CD4-positive, alpha-beta T cell treated with Interleukin-1 beta for 1 hour (primary cell): Measurements from ENCODE around the gene RPS6KB1.
"Not testable (repeated sequence)": the region's sequence is repeated elsewhere in the genome, so short reads cannot be mapped to it uniquely, and the experiment has no call there.

Source experiments
- DNase-seq, 2 donors: peaks; one replicate each; pipeline ENCODE4 v3.0.0-alpha.2; 2020 to 2022

RPS6KB1 gene

GRCh38 chr17:59946433-59946832 is 53.5 kb downstream of the RPS6KB1 start:
- DNase-seq, result not testable (repeated sequence)

- DNase-seq, result not testable (repeated sequence)
Observed at GRCh38 chr17:59947310-59947709, 54.4 kb downstream of the RPS6KB1 start.

GRCh38 chr17:59950049-59950448 is 57.1 kb downstream of the RPS6KB1 start:
- no peak for DNase-seq

- no peak for DNase-seq
Observed at GRCh38 chr17:59954856-59955255, 61.9 kb downstream of the RPS6KB1 start.

- DNase-seq, result not testable (repeated sequence)
Observed at GRCh38 chr17:59959574-59959973, 66.7 kb downstream of the RPS6KB1 start.

- DNase-seq, result no peak
Observed at GRCh38 chr17:59962739-59963318, 69.9 kb downstream of the RPS6KB1 start.

GRCh38 chr17:59963738-59964481 is 71.0 kb downstream of the RPS6KB1 start:
- DNase-seq, result peak; percentile 36 to 51

GRCh38 chr17:59964482-59965328 is 71.8 kb downstream of the RPS6KB1 start, which contains the start of gene RNFT1:
RNFT1 (minus strand) TSS chr17:59964740; CDS start chr17:59964663, 77 bp downstream.
- DNase-seq, result peak; percentile 87 to 90

GRCh38 chr17:59971771-59972170 is 78.8 kb downstream of the RPS6KB1 start:
- not testable (repeated sequence) for DNase-seq

- no peak for DNase-seq
Observed at GRCh38 chr17:59972778-59973177, 79.9 kb downstream of the RPS6KB1 start.

GRCh38 chr17:59973483-59973882 is 80.6 kb downstream of the RPS6KB1 start:
- DNase-seq, result not testable (repeated sequence)

GRCh38 chr17:59975166-59975565 is 82.2 kb downstream of the RPS6KB1 start:
- not testable (repeated sequence) for DNase-seq

GRCh38 chr17:59996608-59997007 is 103.7 kb downstream of the RPS6KB1 start:
- not testable (repeated sequence) for DNase-seq
